ENCODE data around the gene CACNA2D1. TPM values are rescaled to one million over a fixed set of nuclear protein-coding genes. Genes with fewer than 3 reads are reported as not detected.

Gene CACNA2D1
- total RNA-seq, 1 experiment from 2014 or later, result 0.27 TPM

DNA sequence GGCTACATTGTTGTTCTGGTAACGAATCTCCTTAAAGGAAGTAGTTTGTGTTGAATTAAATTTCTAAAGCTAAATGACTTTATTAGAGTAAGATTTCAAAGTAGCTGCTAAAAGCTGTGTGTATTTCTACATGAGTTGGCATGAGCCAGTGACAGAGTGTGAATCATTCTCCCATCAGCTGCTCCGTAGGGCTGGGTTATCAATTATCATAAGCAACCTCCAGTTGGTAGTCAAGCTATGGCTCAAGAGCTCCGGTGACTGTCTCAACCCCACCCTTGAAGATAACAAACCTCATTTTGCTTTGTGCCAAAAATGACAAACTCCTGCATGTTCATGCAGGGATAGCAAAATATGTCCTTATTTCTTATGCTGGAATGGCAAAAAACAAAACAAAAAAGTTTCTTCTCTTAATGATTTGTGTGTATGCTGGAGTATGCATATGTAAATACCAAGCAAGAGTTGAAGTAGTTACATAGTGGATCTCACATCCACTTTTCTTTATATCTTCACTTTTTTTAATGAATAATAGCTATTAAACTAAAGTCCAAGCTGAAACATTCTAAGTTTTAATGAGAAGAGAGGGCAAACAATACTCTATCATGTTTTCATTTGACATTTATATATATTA is 249.4 kb downstream of the CACNA2D1 start:
- H3K4me1 ChIP-seq (ENCODE audit: control insufficient read depth in 1 of 2, insufficient read depth in 2 of 2, low read length in 2 of 2), result no peaks in the 10 kb centered on the region
- no peaks in the 10 kb centered on the region for H4K20me1 ChIP-seq (ENCODE audit: insufficient read depth)
- H3K27ac ChIP-seq (ENCODE audit: low read depth, low read length), result no peak overlapping the region
- intact Hi-C loops (cut with micrococcal nuclease), result no loop called here
- no peak overlapping the region for H3K4me2 ChIP-seq (ENCODE audit: low read length)
- no peaks in the 10 kb centered on the region for H3K9me3 ChIP-seq (ENCODE audit: control insufficient read depth in 1 of 2, insufficient read depth in 1 of 2, low read depth in 1 of 2, low read length in 2 of 2)
- no peaks in the 10 kb centered on the region for H3K27me3 ChIP-seq (ENCODE audit: insufficient read depth, low read length)
- no TSS peak for BruUV-seq (replicated peaks)
- ATAC-seq (no peak), DNase-seq (ENCODE audit: low read depth, low spot score) (no peak)
- CTCF ChIA-PET, result no interaction called here
- RAD21 ChIA-PET (ENCODE audit: low non-redundant PET in 1 of 2, low total read pairs in 2 of 2, uncharacterized antibody in 2 of 2, unreplicated experiment in 2 of 2), result no interaction called here
- no peak overlapping the region for H3K4me3 ChIP-seq (replicated peaks in 1 of 2; ENCODE audit: low read depth in 1 of 2, low read length in 2 of 2)
- H3K79me2 ChIP-seq (ENCODE audit: insufficient read depth, low read length), result no peaks in the 10 kb centered on the region
- no peak overlapping the region for H3K9ac ChIP-seq (ENCODE audit: low read length)
- H3K36me3 ChIP-seq (ENCODE audit: control insufficient read depth in 1 of 2, insufficient read depth in 2 of 2, low read length in 2 of 2), result no peaks in the 10 kb centered on the region
- POLR2A ChIA-PET, result no interaction called here
- no peak overlapping the region for H2AFZ ChIP-seq (ENCODE audit: low read depth, low read length, poor library complexity, severe bottlenecking)
- TF ChIP-seq, protein P1, sequence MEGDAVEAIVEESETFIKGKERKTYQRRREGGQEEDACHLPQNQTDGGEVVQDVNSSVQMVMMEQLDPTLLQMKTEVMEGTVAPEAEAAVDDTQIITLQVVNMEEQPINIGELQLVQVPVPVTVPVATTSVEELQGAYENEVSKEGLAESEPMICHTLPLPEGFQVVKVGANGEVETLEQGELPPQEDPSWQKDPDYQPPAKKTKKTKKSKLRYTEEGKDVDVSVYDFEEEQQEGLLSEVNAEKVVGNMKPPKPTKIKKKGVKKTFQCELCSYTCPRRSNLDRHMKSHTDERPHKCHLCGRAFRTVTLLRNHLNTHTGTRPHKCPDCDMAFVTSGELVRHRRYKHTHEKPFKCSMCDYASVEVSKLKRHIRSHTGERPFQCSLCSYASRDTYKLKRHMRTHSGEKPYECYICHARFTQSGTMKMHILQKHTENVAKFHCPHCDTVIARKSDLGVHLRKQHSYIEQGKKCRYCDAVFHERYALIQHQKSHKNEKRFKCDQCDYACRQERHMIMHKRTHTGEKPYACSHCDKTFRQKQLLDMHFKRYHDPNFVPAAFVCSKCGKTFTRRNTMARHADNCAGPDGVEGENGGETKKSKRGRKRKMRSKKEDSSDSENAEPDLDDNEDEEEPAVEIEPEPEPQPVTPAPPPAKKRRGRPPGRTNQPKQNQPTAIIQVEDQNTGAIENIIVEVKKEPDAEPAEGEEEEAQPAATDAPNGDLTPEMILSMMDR (IDR thresholded peaks at IDR 0.05 in 2 of 3, conservative IDR thresholded peaks at IDR 0.05 in 1 of 3; ENCODE audit: borderline replicate concordance in 1 of 3, insufficient read depth in 1 of 3, low read depth in 2 of 3, low read length in 2 of 3), result no peak
- TF ChIP-seq CEBPB (IDR thresholded peaks at IDR 0.05; ENCODE audit: low read depth) (no peak), EGR1 (IDR thresholded peaks at IDR 0.05; ENCODE audit: low read depth) (no peak), CBX3 (IDR thresholded peaks at IDR 0.05; ENCODE audit: low read depth) (no peak), ZNF274 (IDR thresholded peaks at IDR 0.05; ENCODE audit: low read depth, low read length) (no peak), ELF1 (IDR thresholded peaks at IDR 0.05; ENCODE audit: borderline replicate concordance, low read depth) (no peak), POLR2AphosphoS5 (IDR thresholded peaks at IDR 0.05; ENCODE audit: low read depth, low read length) (no peak)
- no peaks in the 10 kb centered on the region for H3K9me2 ChIP-seq (ENCODE audit: insufficient read depth)

DNA sequence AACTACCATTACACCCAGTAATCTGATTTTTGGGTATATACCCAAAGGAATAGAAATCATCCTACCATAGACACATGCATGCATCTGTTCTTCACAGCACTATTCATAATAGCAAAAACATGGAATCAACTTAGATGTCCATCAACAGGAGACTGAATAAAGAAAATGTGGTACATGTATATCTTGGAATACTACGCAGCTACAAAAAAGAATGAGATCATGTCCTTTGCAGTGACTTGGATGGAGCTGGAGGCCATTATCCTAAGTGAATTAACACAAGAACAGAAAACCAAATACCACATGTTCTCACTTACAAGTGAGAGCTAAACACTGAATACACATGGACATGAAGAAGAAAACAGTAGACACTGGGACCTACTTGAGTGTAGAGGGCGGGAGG is 254.9 kb downstream of the CACNA2D1 start:
- intact Hi-C loops (cut with micrococcal nuclease), result no loop called here
- ChIA-PET CTCF (no interaction called here), POLR2A (no interaction called here), RAD21 (ENCODE audit: low non-redundant PET in 1 of 2, low total read pairs in 2 of 2, uncharacterized antibody in 2 of 2, unreplicated experiment in 2 of 2) (no interaction called here)
- Histone ChIP-seq H3K27me3 (ENCODE audit: insufficient read depth, low read length) (no peaks in the 10 kb centered on the region), H3K9ac (ENCODE audit: low read length) (no peak overlapping the region), H3K9me2 (ENCODE audit: insufficient read depth) (no peaks in the 10 kb centered on the region), H3K36me3 (ENCODE audit: control insufficient read depth in 1 of 2, insufficient read depth in 2 of 2, low read length in 2 of 2) (no peaks in the 10 kb centered on the region), H3K27ac (ENCODE audit: low read depth, low read length) (no peak overlapping the region), H3K79me2 (ENCODE audit: insufficient read depth, low read length) (no peaks in the 10 kb centered on the region), H3K4me3 (replicated peaks in 1 of 2; ENCODE audit: low read depth in 1 of 2, low read length in 2 of 2) (no peak overlapping the region), H2AFZ (ENCODE audit: low read depth, low read length, poor library complexity, severe bottlenecking) (no peak overlapping the region), H3K9me3 (ENCODE audit: control insufficient read depth in 1 of 2, insufficient read depth in 1 of 2, low read depth in 1 of 2, low read length in 2 of 2) (no peaks in the 10 kb centered on the region), H4K20me1 (ENCODE audit: insufficient read depth) (no peaks in the 10 kb centered on the region), H3K4me2 (ENCODE audit: low read length) (no peak overlapping the region), H3K4me1 (ENCODE audit: control insufficient read depth in 1 of 2, insufficient read depth in 2 of 2, low read length in 2 of 2) (no peaks in the 10 kb centered on the region)
- ATAC-seq, result no peak
- no peak for DNase-seq (ENCODE audit: low read depth, low spot score)
- TF ChIP-seq EGR1 (IDR thresholded peaks at IDR 0.05; ENCODE audit: low read depth), result no peak
- no peak for TF ChIP-seq FOSL1 (IDR thresholded peaks at IDR 0.05; ENCODE audit: low read depth)
- TF ChIP-seq YY1 (IDR thresholded peaks at IDR 0.05; ENCODE audit: extremely low read depth, insufficient replicate concordance, low read depth, low read length), result no peak
- no peak for TF ChIP-seq SRF (IDR thresholded peaks at IDR 0.05; ENCODE audit: low read depth)
- BruUV-seq (replicated peaks), result no TSS peak

All from HCT116 (cell line).